Measurements from ENCODE around the gene PITPNM3. TPM values are rescaled to one million over a fixed set of nuclear protein-coding genes. Genes with fewer than 3 reads are reported as not detected.

Gene PITPNM3
- total RNA-seq, 4 donors from 2014 or later, result 4.0 to 10.9 (median 5.6) TPM

DNA sequence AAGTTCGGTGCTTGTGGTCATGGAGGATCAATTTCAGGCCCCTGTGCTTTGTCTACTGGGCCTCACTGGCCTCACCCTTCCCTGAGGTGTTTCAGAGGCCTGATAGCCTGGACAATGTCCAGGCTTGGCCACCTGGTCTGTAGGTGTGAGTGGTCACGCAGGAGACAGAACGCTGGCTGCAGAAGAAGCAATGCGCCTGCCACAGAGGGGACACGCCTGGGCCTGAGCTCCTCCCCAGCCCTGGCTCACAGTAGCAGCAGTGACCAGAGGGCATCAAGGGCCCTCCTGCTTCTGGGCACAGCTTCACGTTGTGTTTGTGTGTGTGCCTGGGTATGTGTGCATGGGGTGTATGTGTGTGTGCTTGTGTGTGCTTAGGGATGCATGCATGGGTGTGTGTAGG is 1.9 kb upstream of the PITPNM3 start:
- Histone ChIP-seq H3K27ac (no peak overlapping the region), H3K4me1 (peaks cover 12 to 18% of the 10 kb centered on the region in 2 donors), H3K4me3 (replicated peaks in 1 of 3) (no peak overlapping the region), H3K9me3 (no peaks in the 10 kb centered on the region), H3K36me3 (no peaks in the 10 kb centered on the region), H3K27me3 (no peaks in the 10 kb centered on the region)
- intact Hi-C loops (cut with DNase I), result loop anchor here (5.0 kb wide), 1 partner anchor 86 kb away; no protein-coding TSS in a partner anchor
- DNase-seq, result no peak
- no peak for TF ChIP-seq POLR2A (IDR thresholded peaks at IDR 0.05)
- TF ChIP-seq, protein P1, sequence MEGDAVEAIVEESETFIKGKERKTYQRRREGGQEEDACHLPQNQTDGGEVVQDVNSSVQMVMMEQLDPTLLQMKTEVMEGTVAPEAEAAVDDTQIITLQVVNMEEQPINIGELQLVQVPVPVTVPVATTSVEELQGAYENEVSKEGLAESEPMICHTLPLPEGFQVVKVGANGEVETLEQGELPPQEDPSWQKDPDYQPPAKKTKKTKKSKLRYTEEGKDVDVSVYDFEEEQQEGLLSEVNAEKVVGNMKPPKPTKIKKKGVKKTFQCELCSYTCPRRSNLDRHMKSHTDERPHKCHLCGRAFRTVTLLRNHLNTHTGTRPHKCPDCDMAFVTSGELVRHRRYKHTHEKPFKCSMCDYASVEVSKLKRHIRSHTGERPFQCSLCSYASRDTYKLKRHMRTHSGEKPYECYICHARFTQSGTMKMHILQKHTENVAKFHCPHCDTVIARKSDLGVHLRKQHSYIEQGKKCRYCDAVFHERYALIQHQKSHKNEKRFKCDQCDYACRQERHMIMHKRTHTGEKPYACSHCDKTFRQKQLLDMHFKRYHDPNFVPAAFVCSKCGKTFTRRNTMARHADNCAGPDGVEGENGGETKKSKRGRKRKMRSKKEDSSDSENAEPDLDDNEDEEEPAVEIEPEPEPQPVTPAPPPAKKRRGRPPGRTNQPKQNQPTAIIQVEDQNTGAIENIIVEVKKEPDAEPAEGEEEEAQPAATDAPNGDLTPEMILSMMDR (IDR thresholded peaks at IDR 0.05), result no peak
- 87% methylated on average over 5 to 6 of the region's 6 CpGs for WGBS, 2 donors

DNA sequence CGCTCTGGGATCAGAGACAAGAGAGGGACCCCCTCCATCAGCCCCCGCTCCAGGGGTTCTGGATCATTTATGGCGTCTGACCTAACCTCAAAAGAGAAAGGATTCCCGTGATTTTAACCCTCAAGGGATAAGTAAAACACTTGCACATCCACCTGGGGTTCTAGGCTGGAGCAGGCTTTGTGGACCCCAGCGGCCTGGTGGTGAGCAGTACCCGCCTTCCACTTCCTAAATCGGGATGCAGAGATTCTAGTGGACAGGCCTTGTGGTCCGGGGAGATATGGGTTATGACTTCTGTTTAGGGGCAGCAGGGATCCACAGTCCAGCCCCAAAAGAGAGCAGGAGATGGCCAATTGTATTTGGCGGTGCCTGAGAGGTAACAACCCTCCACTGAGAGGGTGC is 684 bp upstream of the PITPNM3 start:
- H3K36me3 ChIP-seq, result no peaks in the 10 kb centered on the region
- no peaks in the 10 kb centered on the region for H3K27me3 ChIP-seq
- WGBS, 2 donors, result 57 to 59% methylated on average over 9 of the region's 9 CpGs
- DNase-seq, result no peak
- H3K4me3 ChIP-seq (replicated peaks in 1 of 3), result peak overlapping the region in 1 of 3 donors; percentile 46
- H3K27ac ChIP-seq, result no peak overlapping the region
- no peaks in the 10 kb centered on the region for H3K9me3 ChIP-seq
- TF ChIP-seq POLR2A (IDR thresholded peaks at IDR 0.05), result no peak
- TF ChIP-seq, protein P1 (IDR thresholded peaks at IDR 0.05), result no peak
- intact Hi-C loops (cut with DNase I), result loop anchor here (5.0 kb wide), 1 partner anchor 85 kb away; no protein-coding TSS in a partner anchor
- peaks cover 19 to 20% of the 10 kb centered on the region in 2 donors for H3K4me1 ChIP-seq

DNA sequence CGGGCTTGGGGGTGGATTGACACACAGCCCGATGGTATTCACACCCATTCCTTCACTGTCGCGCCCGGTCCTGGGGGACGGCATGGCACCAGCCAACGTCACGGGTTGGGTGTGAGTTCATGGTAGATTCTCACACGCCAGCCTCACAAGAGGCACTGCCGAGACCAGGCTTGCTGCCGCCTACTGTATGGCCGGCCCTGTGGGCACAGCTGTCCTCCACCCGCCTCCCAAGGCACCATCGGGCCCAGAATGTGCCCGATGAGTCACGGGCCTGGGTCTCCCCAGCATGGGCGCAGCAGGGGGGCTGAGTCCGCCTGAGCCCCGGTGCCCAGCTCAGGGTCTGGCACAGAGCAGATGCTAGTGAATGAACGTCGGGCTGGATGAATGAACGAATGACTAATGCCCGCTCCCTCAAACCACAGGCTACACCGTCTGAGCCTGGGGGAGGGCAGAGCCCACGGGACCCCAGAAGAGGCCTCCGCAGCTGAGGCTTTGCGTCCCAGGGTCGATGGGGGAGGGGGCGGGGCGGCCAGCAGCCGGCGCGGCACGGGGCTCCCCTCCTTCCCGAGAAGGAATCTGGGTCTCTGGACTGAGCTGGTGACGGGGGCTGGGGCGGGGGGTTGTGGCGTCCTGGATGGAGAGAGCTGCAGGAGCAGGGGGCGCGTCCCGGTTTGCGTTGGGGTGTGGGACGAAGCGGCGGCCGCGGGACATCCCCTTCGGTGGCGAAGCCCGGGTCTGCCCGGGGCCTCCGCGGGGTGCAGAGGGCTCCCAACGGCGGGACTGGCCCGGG is 829 bp downstream of the PITPNM3 start:
- Histone ChIP-seq H3K36me3 (no peaks in the 10 kb centered on the region), H3K4me1 (peaks cover 24 to 29% of the 10 kb centered on the region in 2 donors), H3K27me3 (no peaks in the 10 kb centered on the region), H3K4me3 (replicated peaks in 1 of 3) (peak overlapping the region; percentile 35 to 54 (median 46)), H3K9me3 (no peaks in the 10 kb centered on the region), H3K27ac (peak overlapping the region in 1 of 3 donors; percentile 49)
- 0 to 15% methylated on average over 2 to 7 of the region's 56 CpGs for WGBS, 2 donors
- DNase-seq, result peak; percentile 35 to 45
- intact Hi-C loops (cut with DNase I), result loop anchor here (5.0 kb wide), 1 partner anchor 83 kb away; no protein-coding TSS in a partner anchor
- TF ChIP-seq POLR2A (IDR thresholded peaks at IDR 0.05), result no peak
- TF ChIP-seq, protein P1 (IDR thresholded peaks at IDR 0.05), result no peak

DNA sequence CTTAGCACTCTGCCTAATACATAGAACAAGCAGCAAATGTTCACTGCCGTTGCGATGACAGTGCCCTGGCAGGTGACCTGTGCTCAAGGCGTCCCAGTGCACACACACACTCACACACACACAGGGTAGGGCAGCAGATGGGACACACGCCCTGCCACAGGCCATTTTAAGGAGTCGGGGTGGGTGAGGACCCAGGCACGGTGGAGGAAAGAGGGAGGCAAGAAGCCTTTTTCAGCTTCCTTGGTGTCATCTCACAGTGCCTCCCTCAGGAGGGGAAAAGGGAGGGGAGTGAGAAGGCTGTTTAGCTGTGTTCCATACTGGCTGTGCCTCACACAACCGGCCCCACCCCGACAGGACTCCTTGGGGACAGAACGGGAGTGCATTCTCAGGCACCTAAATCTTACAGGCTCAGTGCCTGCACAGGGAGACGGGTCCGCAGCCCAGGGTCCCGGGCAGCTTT is 1.5 kb downstream of the PITPNM3 start:
- intact Hi-C loops (cut with DNase I), result loop anchor here (5.0 kb wide), 1 partner anchor 83 kb away; no protein-coding TSS in a partner anchor
- peak; percentile 36 to 43 for DNase-seq
- Histone ChIP-seq H3K4me3 (replicated peaks in 1 of 3) (peak overlapping the region in 1 of 3 donors; percentile 46), H3K27ac (peak overlapping the region in 1 of 3 donors; percentile 49), H3K4me1 (peaks cover 24 to 29% of the 10 kb centered on the region in 2 donors), H3K27me3 (no peaks in the 10 kb centered on the region), H3K9me3 (no peaks in the 10 kb centered on the region), H3K36me3 (no peaks in the 10 kb centered on the region)
- 30 to 37% methylated on average over 9 to 12 of the region's 12 CpGs for whole genome bisulfite sequencing, 2 donors
- TF ChIP-seq, protein P1 (IDR thresholded peaks at IDR 0.05), result no peak
- TF ChIP-seq POLR2A (IDR thresholded peaks at IDR 0.05), result no peak

DNA sequence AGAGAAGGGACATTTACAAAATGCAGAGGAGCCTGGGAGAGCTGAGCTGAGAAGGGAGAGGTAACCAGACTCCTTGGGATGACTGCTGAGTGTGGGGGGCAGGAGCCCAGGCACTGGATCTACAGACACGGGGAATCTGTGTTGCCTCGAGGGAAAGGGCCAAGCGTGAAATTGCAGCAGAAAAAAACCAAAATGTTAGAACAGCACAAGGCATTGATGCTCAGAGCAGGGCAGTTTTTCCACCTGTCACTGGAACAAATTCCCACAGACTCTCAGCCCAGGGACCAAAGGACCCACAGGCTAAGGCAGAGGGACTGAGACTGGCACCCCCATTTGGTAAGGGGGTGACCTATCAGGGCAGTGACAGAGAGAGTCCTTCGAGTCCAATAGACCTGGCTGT is 2.0 kb downstream of the PITPNM3 start:
- DNase-seq, result no peak
- H3K27ac ChIP-seq, result peak overlapping the region in 1 of 3 donors; percentile 49
- 68 to 72% methylated on average over 4 of the region's 4 CpGs for WGBS, 2 donors
- no peaks in the 10 kb centered on the region for H3K27me3 ChIP-seq
- no peaks in the 10 kb centered on the region for H3K36me3 ChIP-seq
- intact Hi-C loops (cut with DNase I), result no loop called here
- no peaks in the 10 kb centered on the region for H3K9me3 ChIP-seq
- TF ChIP-seq POLR2A (IDR thresholded peaks at IDR 0.05), result no peak
- TF ChIP-seq, protein P1 (IDR thresholded peaks at IDR 0.05), result no peak
- H3K4me3 ChIP-seq (replicated peaks in 1 of 3), result no peak overlapping the region
- peaks cover 24 to 30% of the 10 kb centered on the region in 2 donors for H3K4me1 ChIP-seq
